HepG2 (cell line): ENCODE measurements around the gene ZNF512B.

Source experiments
- CTCF ChIP-seq: sonication (generic); formaldehyde crosslinking; IDR thresholded peaks from 2 replicates; pipeline ENCODE4 v1.5.0; 2020; ENCODE audit warnings: mild to moderate bottlenecking, missing genetic modification reagents, moderate library complexity
- FOXM1 ChIP-seq: sonication (generic); formaldehyde crosslinking; IDR thresholded peaks from 2 replicates; pipeline ENCODE4 v1.5.0; 2020; ENCODE audit warnings: missing genetic modification reagents
- POLR2AphosphoS5 ChIP-seq: IDR thresholded peaks from 2 replicates; pipeline ENCODE4 v1.6.1; 2012; ENCODE audit warnings: low read depth, low read length
- PRDM10 ChIP-seq: sonication (generic); formaldehyde crosslinking; IDR thresholded peaks from 2 replicates; pipeline ENCODE4 v1.4.0; 2020; ENCODE audit warnings: low read depth, missing genetic modification reagents
- ZNF274 ChIP-seq: sonication (generic); formaldehyde crosslinking; IDR thresholded peaks from 2 replicates; pipeline ENCODE4 v1.5.1; 2020; ENCODE audit warnings: mild to moderate bottlenecking, missing genetic modification reagents

GRCh38 chr20:64001607-64002011 lies 31.9 kb upstream of the ZNF512B start:
- TF ChIP-seq FOXM1 (CRISPR knock-in tag) (no peak), ZNF274 (no peak), PRDM10 (CRISPR knock-in tag) (no peak), CTCF (CRISPR knock-in tag) (no peak), POLR2AphosphoS5 (no peak)
